Thyroid gland (tissue), 4 donors: ENCODE data around the gene EVA1A. TPM values are rescaled to one million over a fixed set of nuclear protein-coding genes. Genes with fewer than 3 reads are reported as not detected.

Source experiments
- DNase-seq, 2 donors: peaks; one replicate each; pipeline ENCODE4 v3.0.0-alpha.2; 2019
- H3K27ac ChIP-seq, 3 donors: fragments of 200-600 bp; sonication (generic); 1 replicate in 2 of 3; 2 replicates in 1 of 3; pipeline ENCODE4 v1.5.1; 2016 to 2019; ENCODE audit warnings: mild to moderate bottlenecking in 1 of 3, moderate library complexity in 1 of 3
- H3K27me3 ChIP-seq: fragments of 200-600 bp; sonication (generic); one replicate; pipeline ENCODE4 v1.5.1; 2019
- H3K36me3 ChIP-seq, 2 donors: fragments of 200-600 bp; sonication (generic); one replicate each; pipeline ENCODE4 v1.5.1; 2016 to 2019
- H3K4me1 ChIP-seq, 2 donors: fragments of 200-600 bp; sonication (generic); one replicate each; pipeline ENCODE4 v1.5.1; 2017 to 2019
- H3K4me3 ChIP-seq, 3 donors: fragments of 200-600 bp; sonication (generic); replicated peaks in 1 of 3; 1 replicate in 2 of 3; 2 replicates in 1 of 3; pipeline ENCODE4 v1.5.1; 2016; ENCODE audit warnings: mild to moderate bottlenecking in 1 of 3
- H3K9me3 ChIP-seq: fragments of 200-600 bp; sonication (generic); one replicate; pipeline ENCODE4 v1.5.1; 2017
- POLR2A ChIP-seq, 2 donors: fragments of 450-650 bp; IDR thresholded peaks; one replicate each; pipeline ENCODE4 v1.6.1; 2017; ENCODE audit warnings: antibody characterized with exemption in 2 of 2, mild to moderate bottlenecking in 2 of 2, moderate library complexity in 1 of 2
- whole genome bisulfite sequencing, 2 donors: methylation state at CpG; one replicate each; pipeline ENCODE4 v1.1.5; 2017; 5-methylcytosine and 5-hydroxymethylcytosine counted together
- intact Hi-C: fragments of 100-400 bp; cut with DNase I; formaldehyde crosslinking; loops from one replicate; pipeline ENCODE4 v1.15.1; 2023
- total RNA-seq, 4 donors: library from RNA; depleted of rRNA; stranded (reverse); fragments of >200 nt; gene quantifications; one replicate each; pipeline ENCODE4 v1.2.3, GENCODE V29; 2016
- TF ChIP-seq, protein P1 (sequence below), 6 experiments: fragments of 200-600 bp in 3 of 6; fragments of 450-650 bp in 3 of 6; sonication (generic) in 3 of 6; IDR thresholded peaks; one replicate each; pipeline ENCODE4 v1.5.1; 2016 to 2019; ENCODE audit warnings: antibody characterized with exemption in 6 of 6, mild to moderate bottlenecking in 2 of 6, inconsistent platforms in 1 of 6, moderate library complexity in 1 of 6

Gene EVA1A
- total RNA-seq, 4 donors from 2014 or later = 3.6 to 19.8 (median 12.3) TPM

DNA sequence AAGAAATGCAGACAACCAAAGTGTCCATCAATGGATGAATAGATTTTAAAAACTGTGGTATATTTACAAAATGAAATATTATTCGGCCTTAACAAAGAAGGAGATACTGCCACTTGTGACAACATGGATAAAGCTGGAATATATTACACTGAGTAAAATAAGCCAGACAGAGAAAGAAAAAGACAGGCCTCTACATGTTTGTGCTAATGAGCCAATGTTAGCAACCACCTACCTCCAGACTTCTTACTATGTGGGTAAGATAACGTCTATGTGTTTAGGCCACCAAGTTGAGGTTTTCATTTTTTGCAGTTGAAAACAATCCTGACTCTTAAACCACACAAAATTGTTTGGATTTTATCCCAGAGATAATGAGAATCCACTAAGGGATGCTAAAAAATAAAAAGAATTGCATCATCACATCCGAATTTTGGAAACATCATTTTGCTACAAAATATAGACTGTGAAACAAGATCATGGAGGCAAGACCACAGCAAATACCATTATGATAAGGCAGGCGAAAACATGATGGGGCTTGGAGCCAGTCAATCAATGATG is 47.0 kb downstream of the EVA1A start:
- WGBS, 2 donors = 76 to 91% methylated on average over 4 of the region's 4 CpGs
- no peak overlapping the region for H3K4me3 ChIP-seq
- H3K27ac ChIP-seq = no peak overlapping the region
- H3K4me1 ChIP-seq = no peaks in the 10 kb centered on the region
- no peak for DNase-seq
- H3K27me3 ChIP-seq = no peaks in the 10 kb centered on the region
- H3K9me3 ChIP-seq = no peaks in the 10 kb centered on the region
- TF ChIP-seq, protein P1, sequence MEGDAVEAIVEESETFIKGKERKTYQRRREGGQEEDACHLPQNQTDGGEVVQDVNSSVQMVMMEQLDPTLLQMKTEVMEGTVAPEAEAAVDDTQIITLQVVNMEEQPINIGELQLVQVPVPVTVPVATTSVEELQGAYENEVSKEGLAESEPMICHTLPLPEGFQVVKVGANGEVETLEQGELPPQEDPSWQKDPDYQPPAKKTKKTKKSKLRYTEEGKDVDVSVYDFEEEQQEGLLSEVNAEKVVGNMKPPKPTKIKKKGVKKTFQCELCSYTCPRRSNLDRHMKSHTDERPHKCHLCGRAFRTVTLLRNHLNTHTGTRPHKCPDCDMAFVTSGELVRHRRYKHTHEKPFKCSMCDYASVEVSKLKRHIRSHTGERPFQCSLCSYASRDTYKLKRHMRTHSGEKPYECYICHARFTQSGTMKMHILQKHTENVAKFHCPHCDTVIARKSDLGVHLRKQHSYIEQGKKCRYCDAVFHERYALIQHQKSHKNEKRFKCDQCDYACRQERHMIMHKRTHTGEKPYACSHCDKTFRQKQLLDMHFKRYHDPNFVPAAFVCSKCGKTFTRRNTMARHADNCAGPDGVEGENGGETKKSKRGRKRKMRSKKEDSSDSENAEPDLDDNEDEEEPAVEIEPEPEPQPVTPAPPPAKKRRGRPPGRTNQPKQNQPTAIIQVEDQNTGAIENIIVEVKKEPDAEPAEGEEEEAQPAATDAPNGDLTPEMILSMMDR (IDR thresholded peaks at IDR 0.05) = no peak
- no peak for TF ChIP-seq POLR2A (IDR thresholded peaks at IDR 0.05)
- H3K36me3 ChIP-seq = no peaks in the 10 kb centered on the region
- intact Hi-C loops = no loop called here

DNA sequence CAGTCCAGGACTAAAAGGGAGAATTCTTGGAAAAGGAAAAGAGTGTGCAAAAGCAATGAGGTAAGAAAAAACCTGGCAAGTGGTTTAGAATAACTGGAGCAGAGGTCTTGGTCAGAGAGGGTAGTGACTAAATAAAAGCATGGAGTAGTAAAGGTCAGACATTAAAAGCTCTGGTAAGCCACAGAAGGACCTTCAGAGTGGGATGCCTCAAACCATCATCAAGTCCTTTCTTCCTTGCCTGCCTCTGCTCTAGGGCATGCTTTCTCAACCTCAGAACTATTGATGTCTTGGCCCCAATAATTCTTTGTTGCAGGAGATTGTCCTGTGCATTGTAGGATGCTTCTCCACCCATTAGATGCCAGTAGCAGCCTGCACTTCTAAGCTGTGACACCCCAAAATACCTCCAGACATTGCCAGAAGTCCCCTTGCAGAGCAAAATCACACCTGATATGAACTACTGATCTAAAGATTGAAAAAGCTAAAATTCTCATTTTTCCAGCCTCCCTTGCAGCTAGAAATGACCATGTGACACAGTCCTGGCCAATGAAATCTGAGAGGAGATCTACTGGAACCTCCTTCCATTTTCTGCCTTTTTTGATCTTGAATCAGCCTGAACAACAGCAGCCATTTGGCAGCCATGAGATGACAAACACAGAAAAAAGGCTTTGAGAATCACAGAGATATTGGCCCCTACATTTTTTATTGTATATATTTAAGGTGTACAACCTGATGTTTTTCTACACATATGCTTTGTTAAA is 48.1 kb downstream of the EVA1A start:
- H3K27me3 ChIP-seq = no peaks in the 10 kb centered on the region
- H3K36me3 ChIP-seq = no peaks in the 10 kb centered on the region
- H3K4me1 ChIP-seq = no peaks in the 10 kb centered on the region
- H3K27ac ChIP-seq = no peak overlapping the region
- H3K4me3 ChIP-seq = no peak overlapping the region
- no peak for DNase-seq
- no peak for TF ChIP-seq POLR2A (IDR thresholded peaks at IDR 0.05)
- TF ChIP-seq, protein P1 (IDR thresholded peaks at IDR 0.05) = no peak
- intact Hi-C loops = no loop called here
- no peaks in the 10 kb centered on the region for H3K9me3 ChIP-seq

DNA sequence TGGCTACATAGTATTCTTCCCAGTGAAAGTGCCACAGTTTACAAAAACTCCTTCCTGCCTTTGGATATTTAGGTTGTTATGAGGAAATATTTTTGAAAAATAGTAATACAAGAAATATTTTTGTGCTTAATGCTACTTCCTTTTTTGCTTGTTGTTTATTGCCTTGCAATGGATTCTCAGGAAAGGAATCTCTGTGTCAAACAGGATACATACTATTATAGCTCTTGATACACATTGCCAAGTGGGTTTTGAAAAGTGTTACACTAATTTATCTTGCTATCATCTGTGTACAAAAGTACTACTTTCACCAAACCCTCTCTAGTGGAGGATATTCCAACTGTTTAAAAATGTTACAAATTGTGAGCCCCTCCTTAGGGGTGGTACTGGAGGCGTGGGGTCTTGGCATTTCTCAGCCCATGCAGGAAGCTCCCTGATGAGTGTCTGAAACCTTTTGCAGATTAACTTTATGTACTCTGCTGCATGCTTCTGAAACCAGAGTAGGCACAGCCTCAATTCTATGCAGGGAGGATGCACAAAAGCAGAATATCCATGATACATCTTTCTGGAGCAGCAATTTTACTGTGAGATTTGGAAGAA is 54.5 kb downstream of the EVA1A start:
- Histone ChIP-seq H3K27ac (no peak overlapping the region), H3K27me3 (no peaks in the 10 kb centered on the region), H3K9me3 (no peaks in the 10 kb centered on the region), H3K4me1 (no peaks in the 10 kb centered on the region), H3K36me3 (no peaks in the 10 kb centered on the region), H3K4me3 (no peak overlapping the region)
- TF ChIP-seq POLR2A (IDR thresholded peaks at IDR 0.05) = no peak
- TF ChIP-seq, protein P1 (IDR thresholded peaks at IDR 0.05) = no peak
- no peak for DNase-seq
- 73 to 79% methylated on average over 1 of the region's 1 CpG for WGBS, 2 donors
- intact Hi-C loops = no loop called here

- WGBS, 2 donors = 82 to 92% methylated on average over 5 of the region's 5 CpGs
- intact Hi-C loops = no loop called here
- Histone ChIP-seq H3K4me3 (no peak overlapping the region), H3K9me3 (no peaks in the 10 kb centered on the region), H3K27ac (no peak overlapping the region), H3K4me1 (no peaks in the 10 kb centered on the region), H3K27me3 (no peaks in the 10 kb centered on the region), H3K36me3 (no peaks in the 10 kb centered on the region)
- TF ChIP-seq POLR2A (IDR thresholded peaks at IDR 0.05) = no peak
- TF ChIP-seq, protein P1 (IDR thresholded peaks at IDR 0.05) = no peak
- DNase-seq = no peak
Observed at GRCh38 chr2:75505012-75505411, 55.7 kb downstream of the EVA1A start.

DNA sequence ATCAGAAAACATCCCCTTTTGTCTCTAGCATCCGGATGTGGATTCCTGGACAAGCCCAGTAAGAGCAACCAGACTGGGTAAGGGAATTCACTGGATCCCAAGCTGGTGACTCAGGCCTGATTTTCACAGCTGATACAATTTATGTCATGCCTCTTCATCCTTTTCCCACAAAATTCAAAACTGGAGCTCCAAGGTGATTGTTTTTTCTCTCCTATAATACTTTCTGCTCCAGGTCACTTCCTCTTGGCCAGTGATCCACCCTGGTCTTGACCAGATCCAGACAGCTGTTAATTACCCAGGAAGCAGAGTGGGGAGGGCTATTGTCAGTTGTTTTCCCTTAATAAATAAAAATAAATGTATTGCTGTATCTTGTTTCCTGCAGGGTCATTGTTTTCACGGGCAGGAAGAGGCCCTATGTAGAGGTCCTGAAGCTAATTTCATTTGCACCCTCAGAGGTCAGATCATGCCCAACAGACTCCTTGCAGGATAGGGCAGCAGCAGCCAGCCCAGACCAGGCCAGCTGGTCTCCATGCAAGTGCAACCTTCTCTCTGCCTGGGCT is 57.6 kb downstream of the EVA1A start:
- Histone ChIP-seq H3K4me3 (no peak overlapping the region), H3K4me1 (no peaks in the 10 kb centered on the region), H3K27ac (peak overlapping the region in 1 of 3 donors; percentile 19), H3K9me3 (no peaks in the 10 kb centered on the region), H3K36me3 (no peaks in the 10 kb centered on the region), H3K27me3 (no peaks in the 10 kb centered on the region)
- DNase-seq = no peak
- 66 to 68% methylated on average over 2 of the region's 2 CpGs for WGBS, 2 donors
- intact Hi-C loops = no loop called here
- no peak for TF ChIP-seq POLR2A (IDR thresholded peaks at IDR 0.05)
- TF ChIP-seq, protein P1 (IDR thresholded peaks at IDR 0.05) = no peak
